HEK293T (cell line): ENCODE results near the gene DCUN1D2.

Experiments used
- CTCF ChIA-PET: fragments of 350-600 bp; formaldehyde crosslinking; extraction: SDS; loops from one replicate; lab custom pipeline; 2021; ENCODE audit warnings: antibody characterized with exemption, inconsistent platforms; lab: Yijun Ruan, JAX
- POLR2A ChIA-PET: fragments of 350-600 bp; formaldehyde crosslinking; extraction: SDS; loops from one replicate; lab custom pipeline; 2020; ENCODE audit warnings: antibody characterized with exemption, inconsistent platforms; lab: Yijun Ruan, JAX
- DNase-seq: peaks from one replicate; pipeline ENCODE4 v3.0.0; 2012; ENCODE audit warnings: mixed read lengths; ENCODE audit errors: extremely low spot score
- ARNT ChIP-seq: fragments of 450-650 bp; IDR thresholded peaks from 2 replicates; pipeline ENCODE4 v1.6.1; 2017; ENCODE audit warnings: mild to moderate bottlenecking
- BHLHE40 ChIP-seq: fragments of 450-650 bp; IDR thresholded peaks from 2 replicates; pipeline ENCODE4 v1.6.1; 2016; ENCODE audit warnings: mild to moderate bottlenecking, moderate library complexity, borderline replicate concordance
- CTBP1 ChIP-seq: fragments of 450-650 bp; IDR thresholded peaks from 2 replicates; pipeline ENCODE4 v1.6.1; 2016; ENCODE audit warnings: borderline replicate concordance
- ELF4 ChIP-seq: fragments of 450-650 bp; IDR thresholded peaks from 2 replicates; pipeline ENCODE4 v1.6.1; 2017; ENCODE audit warnings: antibody characterized with exemption
- FOXA1 ChIP-seq: fragments of 450-650 bp; IDR thresholded peaks from 2 replicates; pipeline ENCODE4 v1.6.1; 2016; ENCODE audit warnings: mild to moderate bottlenecking
- FOXK2 ChIP-seq: fragments of 450-650 bp; IDR thresholded peaks from 2 replicates; pipeline ENCODE4 v1.6.1; 2016; ENCODE audit warnings: mild to moderate bottlenecking
- FOXM1 ChIP-seq: fragments of 450-650 bp; IDR thresholded peaks from 2 replicates; pipeline ENCODE4 v1.6.1; 2017; ENCODE audit warnings: mild to moderate bottlenecking, borderline replicate concordance
- HDGF ChIP-seq: fragments of 450-650 bp; IDR thresholded peaks from 2 replicates; pipeline ENCODE4 v1.6.1; 2017; ENCODE audit warnings: antibody characterized with exemption, borderline replicate concordance
- L3MBTL2 ChIP-seq: fragments of 450-650 bp; conservative IDR thresholded peaks from 2 replicates; pipeline ENCODE4 v1.6.1; 2016; ENCODE audit warnings: mild to moderate bottlenecking
- LEF1 ChIP-seq: fragments of 450-650 bp; IDR thresholded peaks from 2 replicates; pipeline ENCODE4 v1.6.1; 2017; ENCODE audit warnings: mild to moderate bottlenecking, borderline replicate concordance
- NFRKB ChIP-seq: fragments of 450-650 bp; IDR thresholded peaks from 2 replicates; pipeline ENCODE4 v1.6.1; 2016; ENCODE audit warnings: mild to moderate bottlenecking, moderate library complexity
- PKNOX1 ChIP-seq: fragments of 450-650 bp; IDR thresholded peaks from 2 replicates; pipeline ENCODE4 v1.6.1; 2016
- SP1 ChIP-seq: fragments of 450-650 bp; IDR thresholded peaks from 2 replicates; pipeline ENCODE4 v1.6.1; 2017
- SUZ12 ChIP-seq: fragments of 450-650 bp; IDR thresholded peaks from 2 replicates; pipeline ENCODE4 v1.6.1; 2016; ENCODE audit warnings: mild to moderate bottlenecking
- TARDBP ChIP-seq: fragments of 450-650 bp; IDR thresholded peaks from 2 replicates; pipeline ENCODE4 v1.6.1; 2016
- ZNF384 ChIP-seq: fragments of 450-650 bp; IDR thresholded peaks from 2 replicates; pipeline ENCODE4 v1.6.1; 2016

DCUN1D2 gene

DNA sequence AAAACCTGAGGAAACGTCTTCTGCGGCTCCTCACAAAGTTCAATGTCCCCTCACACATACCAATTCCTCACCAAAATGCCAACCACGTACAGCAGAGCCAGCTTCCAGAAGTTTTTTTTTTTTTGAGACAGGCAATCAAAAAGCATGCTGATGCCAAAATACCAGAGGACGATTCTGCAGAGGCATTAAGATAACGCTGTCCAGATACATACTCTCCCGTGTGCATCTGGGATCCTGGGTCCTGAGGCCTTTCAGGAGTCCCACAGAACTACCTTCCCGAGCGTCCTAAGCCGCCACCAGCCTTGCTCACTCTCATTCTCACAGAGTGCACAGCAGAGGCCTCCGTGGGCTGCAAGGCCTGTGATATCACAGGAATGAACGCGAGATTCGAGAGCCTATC, 5.0 kb downstream of the DCUN1D2 start:
- ChIA-PET CTCF (interaction anchor here (0.6 kb wide), 1 partner anchor 18 kb away, joined by 3 read pairs; no protein-coding TSS in a partner anchor), POLR2A (interaction anchor here (0.6 to 1.5 kb wide), 2 partner anchors 11 to 248 kb away, joined by 3 to 4 read pairs; no protein-coding TSS in a partner anchor)
- no peak for DNase-seq
- TF ChIP-seq LEF1 = no peak

GRCh38 chr13:113483504-113484293, 6.8 kb downstream of the DCUN1D2 start:
- ChIA-PET CTCF (interaction anchor here (1.1 kb wide), 2 partner anchors 26 to 78 kb away, joined by 3 read pairs; no protein-coding TSS in a partner anchor), POLR2A (no interaction called here)
- DNase-seq = no peak
- TF ChIP-seq FOXA1 = no peak
- no peak for TF ChIP-seq ZNF384
- no peak for TF ChIP-seq ARNT
- no peak for TF ChIP-seq ELF4
- no peak for TF ChIP-seq FOXK2

DNA sequence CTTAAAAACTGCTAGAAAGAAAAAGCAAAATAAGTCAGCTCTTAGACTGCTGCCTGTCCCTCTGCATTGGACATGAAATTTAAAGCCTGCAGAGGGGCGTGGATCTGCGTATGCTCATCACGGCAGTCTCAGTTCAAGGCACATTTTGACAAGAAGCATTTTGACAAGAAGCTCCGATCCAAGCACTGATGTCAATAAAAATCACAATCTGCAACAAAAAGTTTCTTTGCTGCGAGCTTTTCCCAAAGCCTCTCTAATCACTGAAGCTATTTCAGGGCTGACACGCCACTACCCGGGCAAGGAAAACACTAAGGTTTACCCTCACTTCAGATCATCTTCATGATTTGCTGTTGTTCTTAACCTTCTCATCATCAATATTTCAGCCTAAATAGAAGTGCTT, 7.4 kb downstream of the DCUN1D2 start:
- ChIA-PET POLR2A (no interaction called here), CTCF (interaction anchor here (1.1 kb wide), 2 partner anchors 25 to 79 kb away, joined by 3 read pairs; no protein-coding TSS in a partner anchor)
- TF ChIP-seq BHLHE40 (no peak), ELF4 (no peak), ARNT (no peak), FOXA1 (no peak), SUZ12 (no peak), LEF1 (no peak), PKNOX1 (no peak), CTBP1 (no peak), HDGF (no peak), L3MBTL2 (no peak), FOXM1 (no peak), TARDBP (no peak)
- DNase-seq = no peak

DNA sequence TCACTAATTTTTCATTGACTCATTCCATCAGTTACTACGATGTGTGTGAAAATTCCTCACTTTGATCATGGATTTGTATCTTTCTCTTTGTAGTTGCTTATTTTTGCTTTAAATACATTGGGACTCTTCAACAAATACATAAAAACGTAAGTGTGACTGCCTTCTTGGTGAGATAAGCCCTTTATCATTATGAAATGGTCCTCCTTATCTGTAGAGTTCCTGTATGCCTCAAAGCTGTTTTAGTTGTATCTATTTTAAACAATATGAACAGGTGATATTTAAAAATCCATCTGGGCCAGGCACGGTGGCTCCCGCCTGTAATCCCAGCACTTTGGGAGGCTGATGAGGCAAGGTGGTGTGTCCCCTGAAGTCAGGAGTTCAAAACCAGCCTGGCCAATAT, 11.3 kb downstream of the DCUN1D2 start:
- CTCF ChIA-PET = no interaction called here
- TF ChIP-seq LEF1 (no peak), ELF4 (no peak), L3MBTL2 (no peak), NFRKB (no peak), PKNOX1 (no peak), SP1 (no peak), FOXK2 (no peak), ARNT (no peak), BHLHE40 (no peak), ZNF384 (no peak)
- no peak for DNase-seq
- POLR2A ChIA-PET = no interaction called here

DNA sequence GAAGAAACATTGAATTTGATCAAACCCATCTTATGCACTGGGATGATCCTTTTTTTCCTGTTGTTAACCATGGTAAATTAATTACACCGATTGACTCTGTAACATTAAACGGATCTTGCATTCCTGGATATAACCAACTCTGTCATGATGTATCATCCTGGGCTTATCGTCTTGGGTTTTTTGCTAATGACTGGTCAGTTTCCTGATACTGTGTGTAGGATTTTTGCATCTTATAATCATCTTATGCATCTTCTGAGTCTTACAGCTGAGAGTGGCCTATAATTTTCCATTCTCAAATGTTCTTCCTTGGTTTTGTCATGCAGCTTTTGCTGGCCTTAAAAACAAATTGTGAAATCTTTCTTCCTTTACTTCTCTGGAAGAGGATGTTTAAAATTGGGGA, 12.8 kb downstream of the DCUN1D2 start:
- DNase-seq = no peak
- TF ChIP-seq FOXK2 (no peak), FOXM1 (no peak), BHLHE40 (no peak), ELF4 (no peak), TARDBP (no peak), SUZ12 (no peak), FOXA1 (no peak), ZNF384 (no peak), NFRKB (no peak), ARNT (no peak), PKNOX1 (no peak), L3MBTL2 (no peak), LEF1 (no peak), CTBP1 (no peak), SP1 (no peak), HDGF (no peak)
- ChIA-PET POLR2A (no interaction called here), CTCF (interaction anchor here (0.6 kb wide), 1 partner anchor 19 kb away, joined by 3 read pairs; no protein-coding TSS in a partner anchor)

DNA sequence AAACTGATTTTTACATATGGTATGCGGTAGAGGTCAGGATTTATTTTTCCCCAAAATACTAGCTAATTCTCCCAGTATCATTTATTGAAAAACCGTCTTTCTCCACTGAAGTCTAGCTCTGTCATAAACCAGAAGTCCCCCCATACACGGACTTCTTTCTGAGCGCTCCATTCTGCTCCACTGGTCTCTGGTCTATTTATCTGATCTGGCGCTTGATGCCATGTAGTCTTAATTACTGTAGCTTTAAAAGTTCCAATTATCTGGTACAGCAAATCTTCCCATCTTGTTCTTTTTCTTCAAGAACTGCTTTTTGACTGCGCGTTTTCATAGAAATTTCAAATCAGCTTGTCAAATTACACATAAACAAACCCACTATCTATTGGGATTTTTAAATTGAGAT, 13.7 kb downstream of the DCUN1D2 start:
- CTCF ChIA-PET = interaction anchor here (0.6 kb wide), 1 partner anchor 591 kb away, joined by 3 read pairs; no protein-coding TSS in a partner anchor
- TF ChIP-seq TARDBP (no peak), NFRKB (no peak), ZNF384 (no peak), ELF4 (no peak), FOXM1 (no peak), L3MBTL2 (no peak), PKNOX1 (no peak), BHLHE40 (no peak), FOXA1 (no peak), CTBP1 (no peak), ARNT (no peak), FOXK2 (no peak), SP1 (no peak), HDGF (no peak), LEF1 (no peak), SUZ12 (no peak)
- POLR2A ChIA-PET = no interaction called here
- no peak for DNase-seq
